Measurements from ENCODE around the gene RARB.

RARB gene

GRCh38 chr3:25611193-25611592 is 183.1 kb downstream of the RARB start:
- DNase-seq (ENCODE audit: extremely low read depth, low read depth): no peak

GRCh38 chr3:25618028-25618427 is 190.0 kb downstream of the RARB start:
- TF ChIP-seq CTCF (IDR thresholded peaks at IDR 0.05; ENCODE audit: low read depth, low read length, missing control alignments): no peak
- DNase-seq (ENCODE audit: extremely low read depth, low read depth): no peak
- H3K4me3 ChIP-seq (replicated peaks; ENCODE audit: low read depth, low read length): no peak overlapping the region

More at GRCh38 chr3:25611193-25611592, 183.1 kb downstream of the RARB start:
- no peak overlapping the region for H3K4me3 ChIP-seq (replicated peaks; ENCODE audit: low read depth, low read length)
- TF ChIP-seq CTCF (IDR thresholded peaks at IDR 0.05; ENCODE audit: low read depth, low read length, missing control alignments): no peak

- TF ChIP-seq CTCF (IDR thresholded peaks at IDR 0.05; ENCODE audit: low read depth, low read length, missing control alignments): no peak
- no peak for DNase-seq (ENCODE audit: extremely low read depth, low read depth)
These were observed 191.3 kb downstream of the RARB start for GRCh38 chr3:25619382-25619781.

GRCh38 chr3:25620493-25620892 is 192.4 kb downstream of the RARB start:
- no peak overlapping the region for H3K4me3 ChIP-seq (replicated peaks; ENCODE audit: low read depth, low read length)
- DNase-seq (ENCODE audit: extremely low read depth, low read depth): no peak
- TF ChIP-seq CTCF (IDR thresholded peaks at IDR 0.05; ENCODE audit: low read depth, low read length, missing control alignments): no peak

More at GRCh38 chr3:25619382-25619781, 191.3 kb downstream of the RARB start:
- H3K4me3 ChIP-seq (replicated peaks; ENCODE audit: low read depth, low read length): no peak overlapping the region

GRCh38 chr3:25621087-25621486 is 193.0 kb downstream of the RARB start:
- no peak for TF ChIP-seq CTCF (IDR thresholded peaks at IDR 0.05; ENCODE audit: low read depth, low read length, missing control alignments)
- no peak overlapping the region for H3K4me3 ChIP-seq (replicated peaks; ENCODE audit: low read depth, low read length)
- no peak for DNase-seq (ENCODE audit: extremely low read depth, low read depth)

GRCh38 chr3:25631989-25632388 is 203.9 kb downstream of the RARB start:
- TF ChIP-seq CTCF (IDR thresholded peaks at IDR 0.05; ENCODE audit: low read depth, low read length, missing control alignments): no peak
- no peak for DNase-seq (ENCODE audit: extremely low read depth, low read depth)
- no peak overlapping the region for H3K4me3 ChIP-seq (replicated peaks; ENCODE audit: low read depth, low read length)

- DNase-seq (ENCODE audit: extremely low read depth, low read depth): no peak
- TF ChIP-seq CTCF (IDR thresholded peaks at IDR 0.05; ENCODE audit: low read depth, low read length, missing control alignments): no peak
- H3K4me3 ChIP-seq (replicated peaks; ENCODE audit: low read depth, low read length): no peak overlapping the region
These were observed 205.9 kb downstream of the RARB start for GRCh38 chr3:25633919-25634318.

Data from HFF-Myc (cell line).